ENCODE results near the gene SLC25A43. TPM values are rescaled to one million over a fixed set of nuclear protein-coding genes. Genes with fewer than 3 reads are reported as not detected.

Gene SLC25A43
- total RNA-seq, 4 donors from 2014 or later: 2.6 to 19.2 (median 9.9) TPM

- Histone ChIP-seq H3K27me3 (no peaks in the 10 kb centered on the region), H3K27ac (no peak overlapping the region), H3K4me1 (no peaks in the 10 kb centered on the region), H3K9me3 (no peaks in the 10 kb centered on the region), H3K4me3 (replicated peaks in 1 of 3) (no peak overlapping the region), H3K36me3 (no peaks in the 10 kb centered on the region)
- 61 to 68% methylated on average over 9 of the region's 15 CpGs for WGBS, 2 donors
- TF ChIP-seq CTCF (IDR thresholded peaks at IDR 0.05) (no peak), POLR2A (IDR thresholded peaks at IDR 0.05) (no peak)
- intact Hi-C loops (cut with DNase I): no loop called here
- peak; percentile 24 to 36 for DNase-seq
Measured at GRCh38 chrX:119410027-119410819, 11.1 kb downstream of the SLC25A43 start.

DNA sequence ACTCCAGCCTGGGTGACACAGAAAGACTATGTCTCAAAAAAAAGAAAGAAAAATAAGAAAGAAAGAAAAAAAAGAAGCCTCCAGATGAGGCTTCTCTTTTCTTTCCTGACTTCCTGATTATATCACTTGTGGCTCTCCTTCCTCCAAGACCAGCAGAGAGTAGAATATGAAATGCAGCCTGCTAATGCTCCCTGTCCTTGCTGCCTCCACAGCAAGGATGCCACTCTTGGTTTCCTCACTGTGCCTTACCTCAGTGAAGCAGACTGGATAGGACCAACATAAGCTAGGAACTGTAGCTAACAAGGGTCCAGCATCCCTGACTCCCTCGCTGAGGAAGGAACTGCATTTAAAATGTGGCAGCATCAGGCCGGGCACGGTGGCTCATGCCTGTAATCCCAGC, 11.7 kb downstream of the SLC25A43 start:
- intact Hi-C loops (cut with DNase I): no loop called here
- WGBS, 2 donors: 90% methylated on average over 3 of the region's 3 CpGs; no CpG with 5 or more reads in 1 of the 2 donors
- no peak for DNase-seq
- H3K27ac ChIP-seq: no peak overlapping the region
- no peak for TF ChIP-seq CTCF (IDR thresholded peaks at IDR 0.05)
- no peak for TF ChIP-seq POLR2A (IDR thresholded peaks at IDR 0.05)
- H3K27me3 ChIP-seq: no peaks in the 10 kb centered on the region
- no peaks in the 10 kb centered on the region for H3K4me1 ChIP-seq
- no peak overlapping the region for H3K4me3 ChIP-seq (replicated peaks in 1 of 3)
- H3K9me3 ChIP-seq: no peaks in the 10 kb centered on the region
- no peaks in the 10 kb centered on the region for H3K36me3 ChIP-seq

- Histone ChIP-seq H3K27me3 (no peaks in the 10 kb centered on the region), H3K9me3 (no peaks in the 10 kb centered on the region), H3K4me1 (no peaks in the 10 kb centered on the region), H3K4me3 (replicated peaks in 1 of 3) (no peak overlapping the region), H3K36me3 (no peaks in the 10 kb centered on the region), H3K27ac (no peak overlapping the region)
- DNase-seq: no peak
- intact Hi-C loops (cut with DNase I): no loop called here
- TF ChIP-seq CTCF (IDR thresholded peaks at IDR 0.05) (no peak), POLR2A (IDR thresholded peaks at IDR 0.05) (no peak)
- 73 to 80% methylated on average over 7 of the region's 7 CpGs for WGBS, 2 donors
Measured at GRCh38 chrX:119411959-119412358, 12.8 kb downstream of the SLC25A43 start.

GRCh38 chrX:119417376-119417775, 18.2 kb downstream of the SLC25A43 start:
- H3K4me1 ChIP-seq: no peaks in the 10 kb centered on the region
- no peaks in the 10 kb centered on the region for H3K36me3 ChIP-seq
- no peaks in the 10 kb centered on the region for H3K27me3 ChIP-seq
- no peaks in the 10 kb centered on the region for H3K9me3 ChIP-seq
- TF ChIP-seq POLR2A (IDR thresholded peaks at IDR 0.05) (no peak), CTCF (IDR thresholded peaks at IDR 0.05) (no peak)
- H3K4me3 ChIP-seq (replicated peaks in 1 of 3): no peak overlapping the region
- WGBS, 2 donors: 93 to 98% methylated on average over 4 of the region's 4 CpGs
- H3K27ac ChIP-seq: no peak overlapping the region
- intact Hi-C loops (cut with DNase I): no loop called here
- no peak for DNase-seq

GRCh38 chrX:119417842-119418241, 18.7 kb downstream of the SLC25A43 start:
- Histone ChIP-seq H3K27me3 (no peaks in the 10 kb centered on the region), H3K27ac (no peak overlapping the region), H3K36me3 (no peaks in the 10 kb centered on the region), H3K4me3 (replicated peaks in 1 of 3) (no peak overlapping the region), H3K4me1 (no peaks in the 10 kb centered on the region), H3K9me3 (no peaks in the 10 kb centered on the region)
- no peak for DNase-seq
- TF ChIP-seq POLR2A (IDR thresholded peaks at IDR 0.05) (no peak), CTCF (IDR thresholded peaks at IDR 0.05) (no peak)
- 13 to 44% methylated on average over 1 of the region's 1 CpG for WGBS, 2 donors
- intact Hi-C loops (cut with DNase I): no loop called here

Measured in thyroid gland (tissue), 4 donors.